GM19240 (cell line): ENCODE measurements around the gene BTAF1.

Source experiments
- DNase-seq: peaks from one replicate; pipeline ENCODE4 v3.0.0; 2011; ENCODE audit warnings: low spot score; ENCODE audit not compliant: insufficient read length

Gene BTAF1

DNA sequence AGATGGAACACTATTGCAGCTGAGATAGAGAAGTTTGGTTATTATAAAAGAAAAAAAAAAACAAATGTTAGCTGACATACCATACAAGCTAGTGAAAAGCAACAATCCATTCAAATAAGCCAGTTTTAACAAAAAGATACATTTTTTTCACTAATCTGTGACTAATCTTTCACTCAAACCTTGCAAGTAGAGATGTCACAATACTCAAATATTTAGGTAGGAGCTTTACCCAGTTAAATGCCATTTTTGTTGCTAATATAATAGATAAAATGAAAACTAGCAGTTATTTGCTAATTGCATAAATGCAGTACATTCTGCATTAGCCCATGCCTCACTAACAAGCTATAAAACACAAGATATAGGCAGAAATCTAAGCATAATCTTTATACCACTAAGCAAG, 123.6 kb downstream of the BTAF1 start:
- no peak for DNase-seq

DNA sequence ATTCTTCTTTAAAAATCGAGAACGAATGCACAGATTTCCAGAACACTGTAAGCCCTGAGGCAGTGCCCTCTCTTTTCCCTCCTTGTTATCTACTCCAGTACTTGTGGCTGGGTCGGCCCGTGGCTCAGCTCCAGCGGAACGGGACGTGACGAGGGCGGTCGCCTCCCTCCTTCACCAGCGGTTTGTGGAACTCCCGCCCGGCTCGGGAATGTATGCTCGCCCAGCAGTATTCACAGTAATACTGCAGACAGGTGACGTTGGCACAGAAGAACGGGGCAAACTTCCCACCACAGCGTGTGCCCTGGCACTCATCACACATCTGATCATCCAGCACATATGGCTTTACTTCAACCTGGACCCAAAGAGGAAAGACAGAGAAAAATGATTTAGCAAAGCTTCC, 128.5 kb downstream of the BTAF1 start:
- DNase-seq: no peak

DNA sequence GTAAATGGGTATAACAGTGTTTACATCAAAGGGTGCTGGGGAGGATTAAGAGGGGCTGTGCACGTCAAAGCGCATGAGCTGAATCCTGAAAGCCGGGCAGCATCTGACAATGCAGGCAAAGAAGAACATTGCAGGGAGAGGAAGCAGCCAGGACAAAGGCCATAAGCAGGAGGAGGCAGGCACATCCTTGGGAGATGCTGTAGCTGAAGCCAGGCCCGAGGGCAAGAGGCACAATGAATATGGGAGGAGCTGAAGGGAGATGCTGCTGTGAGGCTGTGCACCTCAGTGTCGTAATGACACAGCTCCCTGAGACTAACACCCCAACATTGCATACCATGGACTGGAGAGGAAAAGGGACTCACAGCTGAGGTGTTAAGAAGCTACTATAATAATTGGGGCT, 129.2 kb downstream of the BTAF1 start:
- DNase-seq: no peak

DNA sequence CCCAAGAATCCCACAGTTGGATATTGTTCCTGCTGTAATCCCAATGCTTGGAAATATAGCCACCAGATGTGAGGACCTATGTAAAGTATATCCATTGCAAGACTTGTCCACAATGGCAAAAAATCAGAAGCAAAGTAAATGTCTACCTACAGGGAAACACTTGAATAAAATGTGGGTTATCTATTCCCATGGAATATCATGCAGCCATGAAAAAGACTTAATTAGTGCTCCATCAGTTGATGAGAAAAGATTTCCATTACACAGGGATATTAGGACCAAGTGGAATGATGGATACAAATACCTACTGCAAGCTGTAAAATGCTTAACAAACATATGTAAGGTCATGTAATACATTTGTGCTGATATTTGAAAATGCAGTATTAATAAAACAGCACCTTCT, 131.2 kb downstream of the BTAF1 start:
- DNase-seq: no peak

DNA sequence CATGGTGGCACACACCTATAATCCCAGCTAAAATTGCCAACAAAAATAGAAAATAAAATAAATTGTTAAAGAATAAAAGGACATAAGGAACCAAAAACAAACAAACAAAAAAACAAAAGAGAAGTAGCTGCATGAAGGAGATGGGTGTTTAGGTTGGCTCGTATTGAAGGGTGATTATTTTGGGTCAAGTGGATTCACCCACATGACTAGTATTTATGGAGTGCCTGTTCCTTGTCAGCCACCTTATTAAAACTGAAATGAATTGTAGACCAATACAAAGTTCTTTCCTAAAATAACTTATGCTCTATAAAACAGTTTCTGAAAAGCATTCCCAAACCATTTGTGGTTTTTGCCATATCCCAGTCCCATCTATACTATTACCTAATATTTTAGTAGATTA, 138.7 kb downstream of the BTAF1 start:
- no peak for DNase-seq

GRCh38 chr10:92064506-92064905, 140.9 kb downstream of the BTAF1 start:
- DNase-seq: no peak

- DNase-seq: no peak
Observed at GRCh38 chr10:92066386-92066785, 142.8 kb downstream of the BTAF1 start.

- DNase-seq: no peak
Observed at GRCh38 chr10:92068900-92069299, 145.3 kb downstream of the BTAF1 start.

GRCh38 chr10:92074126-92074887, 150.7 kb downstream of the BTAF1 start:
- no peak for DNase-seq

GRCh38 chr10:92075829-92076228, 152.3 kb downstream of the BTAF1 start:
- no peak for DNase-seq

DNA sequence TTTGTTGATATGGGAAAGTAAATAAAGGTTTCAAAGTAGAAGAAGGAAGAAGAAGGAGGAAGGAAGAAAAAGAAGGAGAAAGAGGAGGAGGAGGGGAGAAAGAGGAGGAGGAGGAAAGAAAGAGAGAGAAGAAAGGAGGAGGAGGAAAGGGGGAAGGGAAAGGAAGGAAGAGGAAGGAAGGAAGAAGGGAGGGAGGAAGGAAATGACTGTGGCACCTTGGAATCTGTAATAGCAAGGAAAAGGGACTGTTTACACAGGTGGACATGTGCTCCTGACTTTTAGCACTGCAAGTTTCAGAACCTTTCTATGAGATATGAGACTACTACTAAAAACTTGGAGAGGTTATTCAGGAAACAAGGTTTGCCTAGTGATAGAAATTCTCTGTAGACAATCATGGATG, 153.2 kb downstream of the BTAF1 start:
- DNase-seq: no peak

- no peak for DNase-seq
Observed at GRCh38 chr10:92079003-92079402, 155.4 kb downstream of the BTAF1 start.
